Kidney (tissue), 14 donors: ENCODE measurements around the gene FAM83B. TPM values are rescaled to one million over a fixed set of nuclear protein-coding genes. Genes with fewer than 3 reads are reported as not detected.

Experiments
- DNase-seq, 5 donors: peaks; one replicate each; pipeline ENCODE4 v3.0.0-alpha.2; 2013 to 2020
- FAIRE-seq: peaks from 2 replicates; lab custom pipeline; 2012; peaks lifted over from hg19 to GRCh38; lab: Jason Lieb, UNC
- H3K27ac ChIP-seq, 2 donors: one replicate each; pipeline ENCODE4 v1.7.0; 2013; ENCODE audit warnings: low read depth in 2 of 2, low read length in 2 of 2, inconsistent platforms in 1 of 2
- H3K27me3 ChIP-seq: one replicate; pipeline ENCODE4 v1.7.1; 2013; ENCODE audit warnings: low read length, inconsistent platforms; ENCODE audit not compliant: control insufficient read depth, insufficient read depth
- H3K36me3 ChIP-seq, 3 donors: one replicate each; pipeline versions ENCODE4 v1.7.0 to v1.7.1; 2013; ENCODE audit warnings: low read length in 3 of 3, control low read depth in 1 of 3, inconsistent platforms in 1 of 3; ENCODE audit not compliant: insufficient read depth in 3 of 3, control insufficient read depth in 2 of 3
- H3K4me1 ChIP-seq, 3 donors: one replicate each; pipeline versions ENCODE4 v1.7.0 to v1.7.1; 2013; ENCODE audit warnings: low read length in 3 of 3, inconsistent platforms in 1 of 3, low read depth in 1 of 3; ENCODE audit not compliant: control insufficient read depth in 2 of 3, insufficient read depth in 2 of 3
- H3K4me3 ChIP-seq, 3 donors: one replicate each; pipeline versions ENCODE4 v1.7.0 to v1.8.1; 2013; ENCODE audit warnings: low read length in 3 of 3, control low read depth in 1 of 3, inconsistent platforms in 1 of 3
- H3K9ac ChIP-seq, 3 donors: one replicate each; pipeline versions ENCODE4 v1.7.0 to v1.7.1; 2013; ENCODE audit warnings: low read length in 3 of 3, control low read depth in 1 of 3, inconsistent platforms in 1 of 3
- H3K9me3 ChIP-seq, 3 donors: one replicate each; pipeline versions ENCODE4 v1.7.0 to v1.7.1; 2013; ENCODE audit warnings: low read length in 3 of 3, control low read depth in 1 of 3, inconsistent platforms in 1 of 3; ENCODE audit not compliant: control insufficient read depth in 2 of 3, insufficient read depth in 1 of 3
- intact Hi-C: fragments of 100-400 bp; cut with DNase I; formaldehyde crosslinking; loops from one replicate; pipeline ENCODE4 v1.11.1; 2022
- polyA plus RNA-seq: library from polyadenylated mRNA; stranded (reverse); fragments of 350-450 nt; fragmentation: Illumina TruSeq; extraction: RNeasy Lipid Tissue Mini Kit (QIAGEN cat#74804); gene quantifications from one replicate; pipeline ENCODE4 v1.2.3, GENCODE V29; 2014; ENCODE audit warnings: low read depth, low replicate concordance; ENCODE audit not compliant: insufficient read depth
- total RNA-seq: library from RNA; stranded (reverse); fragmentation: NEBNext Ultra II Directional; extraction: Animal tissue kit (Norgen Biotek cat#: 25700); gene quantifications from one replicate; pipeline ENCODE4 v1.2.1, GENCODE V29; 2021
- TF ChIP-seq, protein P1 (sequence below): IDR thresholded peaks from 3 replicates; pipeline ENCODE4 v1.5.1; 2012; ENCODE audit warnings: mild to moderate bottlenecking, moderate library complexity, borderline replicate concordance; ENCODE audit not compliant: insufficient read depth; ENCODE audit errors: extremely low read depth
- donor health status: control.
- donor health status: control.
- donor health status: control.
- donor health status: control.
- donor health status: control.
- donor health status: DM: yes; HTN: yes; CAD: no.
- donor health status: Normal renal cell carcinoma (clear cell type).

FAM83B gene
- total and polyA plus RNA-seq, 2 donors from 2014 or later, result 0.77 to 12.7 TPM

DNA sequence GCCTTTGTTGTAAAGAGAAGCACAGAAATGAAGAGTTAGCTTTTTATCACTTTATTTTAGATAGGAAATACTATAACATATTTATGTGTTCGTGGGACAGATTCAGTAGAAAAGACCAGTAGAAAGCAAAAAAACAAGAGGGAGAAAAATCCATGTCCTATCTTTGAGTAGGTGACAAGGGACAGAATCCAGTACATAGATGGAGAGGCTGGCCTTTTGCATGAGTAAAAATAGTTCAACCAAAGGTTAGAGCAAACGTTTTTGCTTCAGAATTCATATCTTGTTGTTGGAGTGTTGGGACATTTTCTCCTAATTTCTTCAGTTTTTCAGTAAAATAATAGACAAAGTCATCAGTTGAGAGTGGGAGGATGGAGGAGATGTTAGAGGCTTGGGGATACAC, 19.6 kb upstream of the FAM83B start:
- no peak for FAIRE-seq
- TF ChIP-seq, protein P1, sequence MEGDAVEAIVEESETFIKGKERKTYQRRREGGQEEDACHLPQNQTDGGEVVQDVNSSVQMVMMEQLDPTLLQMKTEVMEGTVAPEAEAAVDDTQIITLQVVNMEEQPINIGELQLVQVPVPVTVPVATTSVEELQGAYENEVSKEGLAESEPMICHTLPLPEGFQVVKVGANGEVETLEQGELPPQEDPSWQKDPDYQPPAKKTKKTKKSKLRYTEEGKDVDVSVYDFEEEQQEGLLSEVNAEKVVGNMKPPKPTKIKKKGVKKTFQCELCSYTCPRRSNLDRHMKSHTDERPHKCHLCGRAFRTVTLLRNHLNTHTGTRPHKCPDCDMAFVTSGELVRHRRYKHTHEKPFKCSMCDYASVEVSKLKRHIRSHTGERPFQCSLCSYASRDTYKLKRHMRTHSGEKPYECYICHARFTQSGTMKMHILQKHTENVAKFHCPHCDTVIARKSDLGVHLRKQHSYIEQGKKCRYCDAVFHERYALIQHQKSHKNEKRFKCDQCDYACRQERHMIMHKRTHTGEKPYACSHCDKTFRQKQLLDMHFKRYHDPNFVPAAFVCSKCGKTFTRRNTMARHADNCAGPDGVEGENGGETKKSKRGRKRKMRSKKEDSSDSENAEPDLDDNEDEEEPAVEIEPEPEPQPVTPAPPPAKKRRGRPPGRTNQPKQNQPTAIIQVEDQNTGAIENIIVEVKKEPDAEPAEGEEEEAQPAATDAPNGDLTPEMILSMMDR, result no peak
- no peak overlapping the region for H3K9ac ChIP-seq
- DNase-seq, result no peak
- H3K9me3 ChIP-seq, result no peaks in the 10 kb centered on the region
- no peaks in the 10 kb centered on the region for H3K4me1 ChIP-seq
- intact Hi-C loops, result no loop called here
- H3K27ac ChIP-seq, result no peak overlapping the region
- H3K36me3 ChIP-seq, result no peaks in the 10 kb centered on the region
- H3K4me3 ChIP-seq, result no peak overlapping the region
- no peaks in the 10 kb centered on the region for H3K27me3 ChIP-seq

DNA sequence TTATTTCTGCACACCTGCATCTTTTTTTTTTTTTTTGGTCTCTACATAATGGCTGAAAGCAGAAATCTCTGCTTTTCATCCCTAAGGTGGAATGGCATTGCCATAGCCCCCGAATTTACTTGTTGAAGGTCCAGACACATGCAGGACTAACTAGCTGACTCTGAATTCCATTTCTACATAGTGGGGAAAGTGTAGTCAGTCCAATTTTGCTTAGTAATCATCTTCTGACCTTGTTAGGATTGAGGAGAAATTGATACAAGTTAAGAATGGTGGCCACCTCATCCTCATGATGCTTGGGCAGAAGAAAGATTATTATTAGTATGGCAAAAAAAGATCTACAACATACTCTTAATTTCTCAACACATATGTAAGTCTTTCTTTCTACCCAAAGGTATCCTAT, 16.4 kb upstream of the FAM83B start:
- H3K27ac ChIP-seq, result no peak overlapping the region
- no peak overlapping the region for H3K9ac ChIP-seq
- FAIRE-seq (no peak), DNase-seq (no peak)
- H3K36me3 ChIP-seq, result no peaks in the 10 kb centered on the region
- no peak overlapping the region for H3K4me3 ChIP-seq
- intact Hi-C loops, result no loop called here
- no peaks in the 10 kb centered on the region for H3K9me3 ChIP-seq
- TF ChIP-seq, protein P1, result no peak
- H3K27me3 ChIP-seq, result no peaks in the 10 kb centered on the region
- no peaks in the 10 kb centered on the region for H3K4me1 ChIP-seq

DNA sequence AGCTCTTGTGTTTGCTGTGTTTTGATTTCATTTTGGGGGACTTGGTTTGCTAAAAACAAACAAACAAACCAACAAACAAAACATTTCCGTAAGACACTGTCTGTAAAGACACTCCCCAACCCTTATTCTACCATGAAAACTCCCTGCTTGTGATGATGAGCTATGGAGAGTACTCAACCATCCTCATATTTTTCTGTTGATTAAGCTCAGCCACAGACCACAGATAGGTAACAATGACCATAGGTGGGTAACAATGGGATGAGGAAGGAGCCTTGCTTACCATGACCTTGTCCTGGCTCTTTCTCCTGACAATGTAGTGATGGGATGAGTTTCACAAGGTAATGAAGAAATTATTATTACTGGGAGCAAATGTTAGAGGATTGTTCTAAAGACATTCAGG, 11.4 kb upstream of the FAM83B start:
- TF ChIP-seq, protein P1, result no peak
- FAIRE-seq, result no peak
- intact Hi-C loops, result no loop called here

More for the DNA sequence above, 11.4 kb upstream of the FAM83B start:
- Histone ChIP-seq H3K36me3 (no peaks in the 10 kb centered on the region), H3K4me1 (no peaks in the 10 kb centered on the region), H3K27ac (no peak overlapping the region), H3K4me3 (no peak overlapping the region), H3K9ac (no peak overlapping the region), H3K27me3 (no peaks in the 10 kb centered on the region), H3K9me3 (no peaks in the 10 kb centered on the region)
- DNase-seq, result no peak
